ENCODE data around the gene DHX57.

- TF ChIP-seq CTCF (IDR thresholded peaks at IDR 0.05; ENCODE audit: low read length) (no peak), EZH2 (IDR thresholded peaks at IDR 0.05; ENCODE audit: borderline replicate concordance, low read length) (no peak)
These were observed 533 bp downstream of the DHX57 start for GRCh38 chr2:38875227-38875575.

All from OCI-LY1 (cell line).